Measurements from ENCODE around the gene AK3. TPM values are rescaled to one million over a fixed set of nuclear protein-coding genes. Genes with fewer than 3 reads are reported as not detected.

The AK3 gene
- total RNA-seq, 1 experiment from 2014 or later = 42.2 TPM

DNA sequence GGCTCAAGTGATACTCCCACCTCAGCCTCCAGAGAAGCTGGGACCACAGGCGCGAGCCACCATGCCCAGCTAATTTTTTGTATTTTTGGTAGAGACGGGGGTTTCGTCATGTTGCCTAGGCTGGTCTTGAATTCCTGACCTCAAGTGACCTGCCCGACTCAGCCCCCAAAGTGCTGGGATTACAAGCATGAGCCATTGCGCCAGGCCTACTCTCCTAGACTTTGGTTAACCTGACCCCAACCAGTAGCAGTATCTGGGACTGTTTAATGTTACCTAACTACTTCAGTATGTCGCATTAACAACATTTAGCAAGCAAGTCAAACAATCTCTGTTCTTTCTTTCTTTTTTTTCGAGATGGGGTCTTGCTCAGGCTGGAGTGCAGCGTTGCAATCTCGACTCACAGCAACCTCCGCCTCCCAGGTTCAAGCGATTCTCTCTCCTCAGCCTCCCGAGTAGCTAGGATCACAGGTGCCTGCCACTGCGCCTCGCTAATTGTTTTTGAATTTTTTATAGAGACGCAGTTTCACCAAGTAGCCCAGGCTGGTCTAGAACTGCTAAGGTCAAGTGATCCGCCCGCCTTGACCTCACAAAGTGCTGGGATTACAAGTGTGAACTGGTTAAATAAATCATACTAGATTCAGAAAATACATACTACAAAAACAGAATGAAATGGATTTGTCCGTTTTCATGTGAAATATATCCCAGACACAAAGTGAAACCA lies 2.0 kb downstream of the AK3 start:
- no peaks in the 10 kb centered on the region for H3K4me1 ChIP-seq
- no peaks in the 10 kb centered on the region for H3K9me3 ChIP-seq (replicated peaks)
- DNase-seq = no peak
- no peak overlapping the region for H3K27ac ChIP-seq
- H3K36me3 ChIP-seq = no peaks in the 10 kb centered on the region
- peak overlapping the region; percentile 72 for H3K4me3 ChIP-seq
- H3K27me3 ChIP-seq = no peaks in the 10 kb centered on the region

DNA sequence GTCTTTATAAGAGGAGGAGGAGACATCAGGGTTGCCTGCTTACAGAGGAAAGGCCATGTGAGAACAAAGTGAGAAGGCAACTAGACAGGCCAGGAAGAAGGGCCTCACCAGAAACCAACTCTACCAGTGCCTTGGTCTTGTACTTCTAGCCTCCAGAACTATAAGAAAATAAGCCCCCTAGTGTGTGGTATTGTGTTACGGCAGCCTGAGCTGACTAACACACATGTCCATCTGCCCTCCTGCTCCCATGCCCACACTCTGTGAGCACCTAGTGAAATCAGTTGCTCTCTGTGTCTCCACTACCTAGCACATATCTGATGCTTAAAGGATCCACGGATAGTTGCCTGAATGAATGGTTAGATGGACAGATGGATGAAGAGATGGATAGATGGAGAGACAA lies 6.9 kb downstream of the AK3 start:
- DNase-seq = no peak
- no peaks in the 10 kb centered on the region for H3K27me3 ChIP-seq
- no peak overlapping the region for H3K4me3 ChIP-seq
- no peaks in the 10 kb centered on the region for H3K9me3 ChIP-seq (replicated peaks)
- H3K27ac ChIP-seq = no peak overlapping the region
- no peaks in the 10 kb centered on the region for H3K4me1 ChIP-seq
- H3K36me3 ChIP-seq = no peaks in the 10 kb centered on the region

DNA sequence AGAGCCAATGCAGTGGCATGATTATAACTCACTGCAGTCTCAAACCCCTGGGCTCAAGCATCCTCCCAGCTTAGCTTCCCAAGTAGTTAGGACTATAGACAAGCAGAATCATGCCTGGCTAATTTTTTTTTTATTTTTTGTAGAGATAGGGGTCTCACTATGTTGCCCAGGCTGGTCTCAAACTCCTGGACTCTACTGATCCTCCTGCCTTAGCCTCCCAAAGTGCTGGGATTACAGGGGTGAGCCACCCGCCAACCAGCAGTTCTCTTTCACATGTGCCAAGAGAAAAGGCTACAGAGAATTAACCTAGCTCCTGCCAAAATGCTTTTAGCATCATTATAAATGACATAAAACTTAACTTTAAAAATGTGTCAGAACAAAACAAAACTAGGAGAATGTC lies 8.1 kb downstream of the AK3 start:
- DNase-seq = no peak
- no peak overlapping the region for H3K4me3 ChIP-seq
- no peak overlapping the region for H3K27ac ChIP-seq
- H3K27me3 ChIP-seq = no peaks in the 10 kb centered on the region
- H3K9me3 ChIP-seq (replicated peaks) = no peaks in the 10 kb centered on the region
- no peaks in the 10 kb centered on the region for H3K4me1 ChIP-seq
- no peaks in the 10 kb centered on the region for H3K36me3 ChIP-seq

DNA sequence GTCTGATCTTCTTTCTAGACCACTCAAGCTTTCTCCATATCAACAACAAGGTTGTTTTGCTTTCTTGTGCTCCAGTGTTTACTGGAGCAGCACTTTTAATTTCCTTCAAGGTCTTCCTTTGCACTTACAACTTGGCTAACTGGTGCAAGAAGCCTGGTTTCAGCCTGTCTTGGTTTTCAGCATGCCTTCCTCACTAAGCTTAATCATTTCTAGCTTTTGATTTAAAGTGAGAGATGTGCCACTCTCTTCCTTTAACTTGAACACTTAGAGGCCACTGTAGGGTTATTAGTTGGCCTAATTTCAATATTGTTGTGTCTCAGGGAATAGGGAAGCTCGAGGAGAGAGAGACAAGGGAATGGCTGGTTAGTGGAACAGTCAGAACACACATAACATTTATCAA lies 13.4 kb downstream of the AK3 start:
- Histone ChIP-seq H3K4me3 (no peak overlapping the region), H3K4me1 (no peaks in the 10 kb centered on the region), H3K27me3 (no peaks in the 10 kb centered on the region), H3K36me3 (no peaks in the 10 kb centered on the region; the same call in 1 of the 2 replicates), H3K9me3 (replicated peaks) (no peaks in the 10 kb centered on the region), H3K27ac (no peak overlapping the region)
- no peak for DNase-seq

DNA sequence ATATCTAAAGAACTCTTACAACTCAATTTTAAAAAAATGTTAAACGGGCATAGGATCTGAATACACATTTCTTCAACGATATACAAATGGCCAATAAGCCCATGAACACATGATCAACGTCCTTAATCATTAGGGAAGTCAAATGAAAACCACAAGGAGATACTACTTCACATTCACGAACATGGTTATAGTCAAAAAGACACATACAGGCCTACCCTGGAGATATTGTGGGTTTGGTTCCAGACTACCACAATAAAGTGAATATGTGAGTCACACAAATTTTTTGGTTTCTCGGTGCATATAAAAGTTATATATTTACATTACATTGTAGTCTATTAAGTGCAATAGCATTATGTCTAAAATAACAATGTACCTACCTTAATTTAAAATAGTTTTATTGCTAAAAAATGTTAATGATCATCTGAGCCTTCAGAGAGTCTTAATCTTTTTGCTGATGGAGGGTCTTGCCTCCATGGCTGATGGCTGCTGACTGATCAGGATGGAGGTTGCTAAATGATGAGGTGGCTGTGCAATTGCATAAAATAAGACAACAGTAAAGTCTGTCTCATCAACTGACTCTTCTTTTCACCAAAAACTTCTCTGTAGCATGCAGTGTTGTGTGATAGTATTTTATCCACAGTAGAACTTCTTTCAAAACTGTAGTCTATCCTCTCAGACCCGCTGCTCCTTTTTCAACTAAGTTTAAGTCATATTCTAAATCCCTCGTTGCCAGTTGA lies 15.1 kb downstream of the AK3 start:
- H3K9me3 ChIP-seq (replicated peaks) = no peaks in the 10 kb centered on the region
- no peaks in the 10 kb centered on the region for H3K27me3 ChIP-seq
- H3K27ac ChIP-seq = no peak overlapping the region
- H3K36me3 ChIP-seq = no peaks in the 10 kb centered on the region; the same call in 1 of the 2 replicates
- H3K4me3 ChIP-seq = no peak overlapping the region
- no peaks in the 10 kb centered on the region for H3K4me1 ChIP-seq
- DNase-seq = no peak

DNA sequence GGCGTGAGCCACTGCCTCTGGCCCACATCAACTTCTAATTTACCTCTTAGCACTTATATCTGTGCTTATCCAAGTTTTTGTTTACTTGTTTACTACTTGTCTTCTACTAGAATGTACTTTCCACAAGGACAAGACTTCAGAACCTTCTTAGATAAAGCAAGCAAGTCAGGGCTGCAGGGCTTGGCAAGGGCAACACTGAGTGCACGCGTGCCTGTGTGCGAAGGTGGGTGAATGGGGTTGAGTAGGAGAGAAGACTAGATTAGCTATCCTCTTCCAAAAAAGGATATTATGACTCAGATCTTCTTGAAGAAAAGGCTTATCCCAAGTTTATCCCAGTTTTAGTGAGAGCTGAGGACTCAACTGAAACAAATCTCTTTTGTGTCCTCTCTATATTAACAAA lies 19.3 kb downstream of the AK3 start:
- DNase-seq = no peak
- Histone ChIP-seq H3K4me1 (no peaks in the 10 kb centered on the region), H3K9me3 (replicated peaks) (no peaks in the 10 kb centered on the region), H3K36me3 (no peaks in the 10 kb centered on the region; the same call in 1 of the 2 replicates), H3K27ac (no peak overlapping the region), H3K27me3 (no peaks in the 10 kb centered on the region), H3K4me3 (no peak overlapping the region)

DNA sequence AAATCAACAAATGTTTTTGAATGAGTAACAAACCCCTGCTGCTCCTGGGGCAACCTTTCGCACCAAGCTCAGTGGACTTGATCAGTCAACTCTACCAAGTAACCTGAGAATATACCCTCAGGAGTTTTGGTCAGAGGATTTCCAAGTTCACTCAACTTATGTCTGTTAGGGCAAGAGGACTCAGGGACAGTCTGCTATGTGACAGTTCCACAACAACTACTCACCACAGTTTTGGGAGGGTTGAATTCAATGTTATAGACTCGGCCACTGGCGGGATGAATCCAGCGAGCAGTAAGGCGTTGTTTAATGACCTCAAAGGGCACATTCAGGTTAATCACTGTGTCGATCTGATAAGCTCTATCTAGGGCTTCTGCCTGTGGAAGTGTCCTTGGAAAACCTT lies 22.1 kb downstream of the AK3 start:
- H3K27me3 ChIP-seq = no peaks in the 10 kb centered on the region
- no peaks in the 10 kb centered on the region for H3K4me1 ChIP-seq
- no peak overlapping the region for H3K27ac ChIP-seq
- H3K4me3 ChIP-seq = no peak overlapping the region
- no peaks in the 10 kb centered on the region for H3K9me3 ChIP-seq (replicated peaks)
- peaks cover 4% of the 10 kb centered on the region; the same call in 1 of the 2 replicates for H3K36me3 ChIP-seq
- no peak for DNase-seq

DNA sequence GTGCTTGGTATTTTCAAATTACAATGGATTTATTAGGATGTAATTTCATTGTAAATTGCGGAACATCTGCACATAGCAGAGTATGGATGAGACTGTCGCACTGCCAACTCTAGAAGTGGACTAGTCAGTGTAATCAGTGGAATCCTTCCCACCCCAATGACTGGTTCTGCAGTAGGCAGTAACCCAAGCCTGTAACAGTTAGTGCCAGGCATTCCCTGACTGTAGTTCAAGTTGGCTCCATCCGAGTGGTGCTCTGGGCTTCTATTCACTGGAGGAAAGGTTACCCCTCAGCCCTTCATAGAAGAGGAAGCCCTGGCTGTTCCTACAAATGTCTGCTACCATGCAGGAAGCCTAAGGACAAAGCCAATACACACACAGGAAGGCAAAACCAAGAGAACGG lies 23.2 kb downstream of the AK3 start:
- H3K36me3 ChIP-seq = peaks cover 4% of the 10 kb centered on the region; the same call in 1 of the 2 replicates
- H3K4me1 ChIP-seq = no peaks in the 10 kb centered on the region
- no peaks in the 10 kb centered on the region for H3K9me3 ChIP-seq (replicated peaks)
- no peak overlapping the region for H3K27ac ChIP-seq
- H3K27me3 ChIP-seq = no peaks in the 10 kb centered on the region
- H3K4me3 ChIP-seq = no peak overlapping the region
- DNase-seq = no peak

DNA sequence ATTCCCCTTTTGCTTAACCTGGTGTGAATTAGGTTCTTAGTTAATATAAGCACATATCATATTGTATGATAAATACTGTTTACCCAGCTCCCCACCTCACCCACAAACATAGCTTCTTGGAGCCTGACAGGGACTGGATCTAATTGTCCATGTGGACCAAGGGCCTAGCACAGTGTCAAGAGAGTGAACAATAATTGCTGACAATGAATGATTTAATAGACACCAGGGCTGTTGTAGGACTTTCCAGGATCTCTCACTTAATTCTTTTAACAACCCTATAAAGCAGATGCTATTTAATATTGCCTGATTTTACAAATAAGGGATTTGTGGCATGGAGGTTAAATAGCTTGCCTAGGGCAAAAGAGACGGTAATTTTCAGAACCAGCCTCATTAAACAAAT lies 24.8 kb downstream of the AK3 start:
- no peaks in the 10 kb centered on the region for H3K9me3 ChIP-seq (replicated peaks)
- no peak overlapping the region for H3K4me3 ChIP-seq
- DNase-seq = no peak
- no peaks in the 10 kb centered on the region for H3K4me1 ChIP-seq
- peaks cover 4% of the 10 kb centered on the region; the same call in 1 of the 2 replicates for H3K36me3 ChIP-seq
- H3K27me3 ChIP-seq = no peaks in the 10 kb centered on the region
- H3K27ac ChIP-seq = no peak overlapping the region

DNA sequence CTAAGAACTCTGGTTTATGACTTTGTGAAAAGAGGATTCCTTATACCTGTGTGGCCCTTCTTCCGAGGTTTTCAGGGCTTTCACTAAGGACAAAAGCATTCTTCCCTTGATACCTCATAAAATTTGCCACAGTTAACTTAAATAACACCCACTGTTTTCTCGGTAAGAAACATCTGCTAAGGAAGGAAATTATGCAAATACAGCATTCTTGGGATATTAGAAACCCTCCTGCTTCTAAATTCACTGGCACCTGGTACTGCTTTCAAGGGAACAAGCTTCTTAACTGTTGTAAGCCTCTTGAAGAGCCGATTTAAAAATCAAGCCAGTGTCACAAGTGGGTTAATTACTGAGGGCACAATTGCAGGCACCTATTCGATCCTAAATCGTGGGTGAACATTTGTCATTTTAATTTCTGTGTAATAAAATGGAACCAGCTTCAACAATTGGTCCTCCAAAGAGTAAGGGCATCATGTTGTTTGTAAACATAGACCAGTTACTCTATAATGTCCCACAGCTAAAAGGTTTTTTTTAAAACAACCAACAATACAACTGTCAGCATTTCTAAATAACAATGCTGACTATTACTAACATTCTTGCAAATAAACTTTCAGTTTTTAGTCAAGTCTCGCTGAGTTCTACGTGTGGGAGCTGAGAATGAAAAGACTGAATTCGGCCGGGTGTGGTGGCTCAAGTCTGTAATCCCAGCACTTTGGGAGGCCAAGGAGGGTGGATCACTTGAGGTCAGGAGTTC lies 26.6 kb downstream of the AK3 start:
- H3K27me3 ChIP-seq = no peaks in the 10 kb centered on the region
- H3K4me1 ChIP-seq = no peaks in the 10 kb centered on the region
- peaks cover 4% of the 10 kb centered on the region; the same call in 1 of the 2 replicates for H3K36me3 ChIP-seq
- no peak for DNase-seq
- H3K9me3 ChIP-seq (replicated peaks) = no peaks in the 10 kb centered on the region
- no peak overlapping the region for H3K4me3 ChIP-seq
- no peak overlapping the region for H3K27ac ChIP-seq

DNA sequence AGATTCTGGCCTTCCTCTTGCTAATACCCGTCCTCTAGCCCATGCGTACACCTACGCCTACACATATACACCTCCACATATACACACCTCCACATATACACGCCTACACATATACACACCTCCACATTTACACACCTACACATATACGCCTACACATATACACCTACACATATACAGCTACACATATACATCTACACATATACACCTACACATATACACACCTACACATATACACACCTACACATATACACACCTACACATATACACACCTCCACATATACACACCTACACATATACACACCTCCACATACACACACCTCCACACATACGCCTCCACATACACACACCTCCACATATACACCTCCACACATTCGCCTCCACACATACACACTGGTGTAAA lies 27.2 kb downstream of the AK3 start:
- H3K27me3 ChIP-seq = no peaks in the 10 kb centered on the region
- no peak overlapping the region for H3K4me3 ChIP-seq
- no peaks in the 10 kb centered on the region for H3K4me1 ChIP-seq
- no peaks in the 10 kb centered on the region for H3K9me3 ChIP-seq (replicated peaks)
- H3K27ac ChIP-seq = no peak overlapping the region
- DNase-seq = no peak
- peaks cover 6% of the 10 kb centered on the region; the same call in 1 of the 2 replicates for H3K36me3 ChIP-seq

DNA sequence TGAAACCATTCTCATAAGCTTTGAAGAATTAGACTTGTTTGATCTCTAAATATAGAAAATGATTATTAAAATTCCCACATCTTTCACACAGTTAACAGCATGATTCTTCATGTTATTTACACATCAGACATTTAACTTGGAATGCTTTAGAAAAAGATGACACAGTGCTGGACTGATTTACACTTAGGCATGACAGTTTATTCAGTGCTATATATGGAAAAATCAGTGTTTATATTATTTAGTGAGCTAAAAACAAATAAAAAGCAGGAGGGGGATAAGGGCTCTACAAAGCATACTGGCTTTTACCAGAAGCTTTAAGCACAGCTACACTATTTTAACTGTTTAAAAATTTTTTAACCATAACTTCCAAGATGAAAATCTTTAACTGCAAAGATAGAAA lies 31.6 kb downstream of the AK3 start:
- H3K4me1 ChIP-seq = no peaks in the 10 kb centered on the region
- no peak overlapping the region for H3K27ac ChIP-seq
- DNase-seq = no peak
- no peaks in the 10 kb centered on the region for H3K9me3 ChIP-seq (replicated peaks)
- H3K36me3 ChIP-seq = peaks cover 7% of the 10 kb centered on the region
- H3K27me3 ChIP-seq = no peaks in the 10 kb centered on the region
- no peak overlapping the region for H3K4me3 ChIP-seq

DNA sequence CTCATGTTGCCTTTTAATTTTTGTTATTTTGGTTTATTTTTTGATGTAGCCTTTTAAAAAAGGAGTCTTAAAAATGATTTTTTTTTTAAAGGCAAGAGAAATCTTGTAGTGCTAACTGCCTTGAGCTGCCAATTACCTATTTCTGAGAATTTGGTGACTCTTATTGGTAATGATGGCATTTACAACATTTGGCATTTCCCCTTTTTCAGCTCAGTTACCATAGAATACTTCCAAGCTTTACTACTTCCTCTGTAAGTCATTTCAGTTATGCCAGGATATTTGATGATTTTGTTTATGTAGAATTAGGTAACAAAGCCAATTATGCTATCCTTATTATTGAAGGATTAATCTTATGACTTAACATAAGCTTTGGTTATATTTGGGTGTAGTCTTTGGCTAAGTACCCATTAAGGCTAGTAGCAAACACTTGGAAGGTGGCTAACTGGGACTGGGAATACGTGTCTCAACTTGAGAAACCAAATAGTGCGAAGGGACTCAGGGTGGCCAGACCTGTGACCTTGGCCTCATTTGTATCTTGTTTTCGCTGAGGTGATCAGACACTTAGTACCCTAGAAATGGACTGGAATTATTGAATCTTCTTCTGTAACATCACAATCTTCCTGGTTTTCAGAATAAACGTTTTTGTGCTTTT lies 33.9 kb downstream of the AK3 start:
- H3K9me3 ChIP-seq (replicated peaks) = no peaks in the 10 kb centered on the region
- no peak for DNase-seq
- H3K4me3 ChIP-seq = no peak overlapping the region
- peaks cover 10% of the 10 kb centered on the region for H3K36me3 ChIP-seq
- H3K27me3 ChIP-seq = no peaks in the 10 kb centered on the region
- H3K27ac ChIP-seq = no peak overlapping the region
- no peaks in the 10 kb centered on the region for H3K4me1 ChIP-seq

DNA sequence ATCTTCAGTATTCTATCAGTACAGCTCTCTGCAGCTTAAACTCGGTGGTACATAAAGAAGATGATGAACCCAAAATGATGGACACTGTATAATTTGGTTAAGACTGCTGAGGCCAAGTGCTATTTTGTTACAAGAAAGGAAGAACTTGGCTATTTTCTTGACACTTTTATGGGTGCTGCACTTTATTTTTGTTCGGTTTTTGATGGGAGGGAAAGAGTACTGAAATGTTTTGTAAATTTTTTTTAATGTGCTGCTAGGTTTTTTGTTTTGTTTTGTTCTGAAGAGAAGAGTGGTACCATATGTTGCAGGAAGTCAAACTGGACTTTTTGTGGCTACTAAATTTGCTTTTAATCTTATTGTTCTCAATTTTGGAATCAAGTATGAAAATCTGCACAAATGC lies 35.0 kb downstream of the AK3 start:
- no peak overlapping the region for H3K27ac ChIP-seq
- H3K9me3 ChIP-seq (replicated peaks) = no peaks in the 10 kb centered on the region
- peaks cover 15% of the 10 kb centered on the region for H3K36me3 ChIP-seq

DNA sequence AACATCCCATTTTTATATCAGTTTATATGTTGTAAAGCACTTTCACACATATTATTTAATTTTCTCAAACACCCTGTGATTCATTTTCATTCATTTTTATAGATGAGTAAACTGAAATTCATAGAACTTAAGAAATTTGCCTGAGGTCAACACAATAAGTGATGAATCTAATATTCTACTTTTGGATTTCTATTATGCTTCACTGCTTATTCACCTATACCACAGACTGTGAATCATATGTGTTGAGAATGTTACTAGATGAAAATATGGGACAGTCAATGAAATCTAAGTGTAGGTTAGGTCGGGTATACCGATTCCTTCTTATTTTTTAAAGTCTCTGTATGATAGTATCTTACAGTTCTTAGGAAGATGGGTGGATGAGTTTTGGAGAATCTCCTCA lies 36.9 kb downstream of the AK3 start:
- Histone ChIP-seq H3K27ac (no peak overlapping the region), H3K4me3 (no peak overlapping the region), H3K36me3 (peaks cover 16% of the 10 kb centered on the region), H3K9me3 (replicated peaks) (no peaks in the 10 kb centered on the region), H3K27me3 (no peaks in the 10 kb centered on the region), H3K4me1 (no peaks in the 10 kb centered on the region)
- DNase-seq = no peak

More for the DNA sequence above, 35.0 kb downstream of the AK3 start:
- DNase-seq = no peak
- Histone ChIP-seq H3K4me3 (no peak overlapping the region), H3K27me3 (no peaks in the 10 kb centered on the region), H3K4me1 (no peaks in the 10 kb centered on the region)

Data from SJCRH30 (cell line).